Esophagus squamous epithelium (tissue), 4 donors: ENCODE results near the gene CKMT1A.
"Not testable (repeated sequence)": the region's sequence is repeated elsewhere in the genome, so short reads cannot be mapped to it uniquely, and the experiment has no call there.

Source experiments
- CTCF ChIP-seq, 6 experiments: fragments of 450-650 bp in 4 of 6; fragments of 200-600 bp in 2 of 6; sonication (generic) in 2 of 6; IDR thresholded peaks; one replicate each; pipeline ENCODE4 v1.5.1; 2016 to 2019; ENCODE audit warnings: antibody characterized with exemption in 6 of 6, mild to moderate bottlenecking in 4 of 6, moderate library complexity in 4 of 6
- POLR2A ChIP-seq, 4 donors: fragments of 450-650 bp; IDR thresholded peaks; one replicate each; pipeline ENCODE4 v1.6.1; 2017; ENCODE audit warnings: antibody characterized with exemption in 4 of 4, mild to moderate bottlenecking in 4 of 4, moderate library complexity in 3 of 4

- TF ChIP-seq POLR2A, CTCF (IDR thresholded peaks at IDR 0.05): not testable (repeated sequence)
These were observed 53.2 kb downstream of the CKMT1A start for GRCh38 chr15:43746903-43747309.
